Inflammatory macrophage (primary cell): ENCODE results near the gene SAMD9.
"Not testable (repeated sequence)": the region's sequence is repeated elsewhere in the genome, so short reads cannot be mapped to it uniquely, and the experiment has no call there.

Experiments used
- DNase-seq, 2 donors: peaks; one replicate each; pipeline ENCODE4 v3.0.0-alpha.2; 2020 to 2022
- total RNA-seq, 18 experiments: gene quantifications; one replicate each; lab custom pipeline; 2026; ENCODE audit warnings: mixed read lengths in 6 of 18, inconsistent platforms in 2 of 18; lab: John Stamatoyannopoulos, UW

The SAMD9 gene
- total RNA-seq = 42.3 to 764 (median 74.8) reads per million in 18 experiments

DNA sequence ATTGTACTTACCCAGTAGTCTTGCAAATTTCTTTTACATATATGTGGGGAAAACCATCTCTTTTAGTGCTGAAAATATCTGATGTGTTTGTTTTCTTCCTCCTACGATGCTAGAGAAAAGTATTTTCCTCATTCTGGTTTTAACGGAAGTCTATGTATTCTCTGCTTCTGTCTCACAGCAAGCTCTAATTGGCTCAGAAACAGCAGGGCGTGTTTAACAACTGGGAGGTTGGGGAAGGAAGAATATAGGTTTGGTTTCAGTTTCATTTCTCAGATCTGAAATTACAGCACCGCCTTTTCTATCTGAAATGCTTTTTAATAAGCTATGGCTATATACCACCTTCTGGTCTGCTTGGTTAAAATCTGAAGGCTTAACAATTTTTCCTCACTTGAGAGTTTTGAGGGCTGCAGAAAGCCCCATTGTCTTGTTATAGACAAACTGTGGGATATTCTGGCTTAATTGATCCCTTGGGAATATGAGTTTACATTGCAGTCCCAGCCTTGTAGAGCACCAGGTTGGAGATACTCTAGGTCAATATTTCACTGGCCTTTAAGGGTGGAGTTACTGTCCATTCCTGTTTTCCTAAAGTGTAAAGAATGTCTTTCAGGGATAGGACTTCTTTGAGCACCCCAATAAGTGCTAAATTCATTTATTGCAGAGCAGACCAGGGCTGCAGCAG, at the start of gene SAMD9:
Gene SAMD9 (minus strand): TSS at position 128 of the 679 bp plus-strand sequence. CDS start 11,882 bp downstream, outside the sequence.
- peak; percentile 86 to 91 for DNase-seq

DNA sequence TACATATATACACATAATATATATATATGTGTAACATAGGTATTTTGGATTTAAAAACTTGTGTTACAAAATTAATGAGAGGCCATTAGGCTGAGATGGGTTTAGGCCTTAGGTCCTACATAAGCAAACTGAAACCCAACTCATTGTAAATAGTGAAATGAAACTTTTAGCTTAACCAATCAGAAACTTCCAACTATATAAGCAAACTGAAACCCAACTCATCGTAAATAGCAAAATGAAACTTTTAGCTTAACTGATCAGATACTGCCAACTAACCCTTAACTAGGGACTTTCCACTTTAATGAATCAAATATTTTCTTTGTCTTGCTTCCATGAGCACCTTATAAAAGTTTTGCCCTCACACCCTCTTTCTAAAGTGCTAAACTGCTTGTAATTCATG, 47.7 kb upstream of the SAMD9 start:
- DNase-seq = peak in 1 of 2 donors; percentile 22

DNA sequence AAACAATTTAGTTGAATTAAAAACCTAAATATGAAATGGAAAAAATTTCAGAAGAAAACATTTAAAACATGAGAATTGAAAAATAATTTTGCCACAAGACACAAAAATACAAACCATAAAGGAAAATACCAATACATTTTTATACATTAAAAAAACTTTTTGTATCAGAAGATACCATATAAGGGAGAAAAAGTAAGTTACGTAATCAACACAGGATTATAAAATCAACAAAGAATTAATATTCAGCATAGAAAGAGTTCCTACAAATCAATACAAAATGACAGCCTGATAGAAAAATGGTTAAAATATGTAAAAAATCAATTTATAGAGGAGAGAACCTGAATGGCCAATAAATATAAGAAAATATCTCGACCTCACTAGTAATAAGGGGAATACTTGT, 47.0 kb upstream of the SAMD9 start:
- DNase-seq = no peak

DNA sequence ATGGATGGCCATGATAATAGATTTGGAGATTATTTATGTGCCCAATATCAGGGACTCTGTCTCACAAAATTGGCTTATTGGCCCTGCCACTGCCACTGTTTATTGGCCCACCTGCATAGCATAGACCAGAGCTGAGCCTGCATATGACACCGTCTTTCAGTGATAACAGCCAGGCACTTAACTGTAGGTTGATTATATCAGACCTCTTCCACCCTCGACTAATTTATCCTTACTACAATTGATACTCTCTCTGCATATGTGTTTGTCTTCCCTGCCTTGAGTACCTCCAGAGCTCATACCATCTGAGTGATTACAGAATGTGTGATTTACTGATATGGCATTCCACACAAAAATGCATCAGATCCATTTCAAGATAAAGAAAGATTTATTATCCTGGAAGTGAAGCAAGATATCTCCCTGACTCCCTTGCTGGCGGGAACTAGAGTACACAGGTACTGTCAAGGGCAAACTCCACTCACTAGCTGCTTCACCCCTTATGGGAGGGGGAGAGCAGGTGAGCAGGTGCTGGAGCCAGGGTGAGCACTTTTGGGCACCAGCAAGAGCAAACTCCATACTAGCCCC, 43.5 kb upstream of the SAMD9 start:
- no peak for DNase-seq

DNA sequence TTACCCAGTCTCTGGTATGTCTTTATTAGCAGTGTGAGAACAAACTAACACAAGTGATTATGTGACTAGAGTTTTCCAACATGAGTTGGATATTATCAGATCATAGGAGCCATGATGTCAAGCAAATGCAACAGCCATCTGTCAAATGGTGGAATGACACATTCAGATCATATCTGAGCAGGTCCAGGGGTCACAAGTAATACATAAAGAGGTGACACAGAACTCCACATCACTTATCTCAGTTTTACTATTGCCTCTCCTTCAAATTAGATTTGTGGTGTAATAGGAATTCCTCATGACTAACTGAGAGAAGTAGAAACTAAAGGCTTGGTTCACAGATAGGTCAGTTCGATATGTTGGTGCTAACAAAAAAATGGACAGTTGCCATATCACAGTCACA, 42.6 kb upstream of the SAMD9 start:
- DNase-seq = no peak

DNA sequence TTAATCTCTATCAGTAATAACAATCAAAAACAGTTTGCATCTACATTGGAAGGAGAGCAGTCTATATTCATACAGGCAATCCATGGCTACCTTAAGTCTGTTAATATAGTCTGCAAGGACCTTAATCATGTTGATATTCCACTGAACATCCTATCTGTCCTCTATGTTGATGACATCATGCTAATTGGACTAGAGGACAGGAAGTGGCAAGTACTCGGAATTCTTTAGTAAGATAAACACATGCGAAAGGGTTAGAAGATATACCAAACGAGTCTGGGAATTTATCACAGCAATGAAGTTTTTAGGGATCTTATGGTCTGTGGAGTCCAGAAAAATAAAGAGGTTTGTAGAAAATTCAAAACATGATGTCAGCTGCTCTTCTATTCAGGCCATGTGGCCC, 41.7 kb upstream of the SAMD9 start:
- DNase-seq = no peak

DNA sequence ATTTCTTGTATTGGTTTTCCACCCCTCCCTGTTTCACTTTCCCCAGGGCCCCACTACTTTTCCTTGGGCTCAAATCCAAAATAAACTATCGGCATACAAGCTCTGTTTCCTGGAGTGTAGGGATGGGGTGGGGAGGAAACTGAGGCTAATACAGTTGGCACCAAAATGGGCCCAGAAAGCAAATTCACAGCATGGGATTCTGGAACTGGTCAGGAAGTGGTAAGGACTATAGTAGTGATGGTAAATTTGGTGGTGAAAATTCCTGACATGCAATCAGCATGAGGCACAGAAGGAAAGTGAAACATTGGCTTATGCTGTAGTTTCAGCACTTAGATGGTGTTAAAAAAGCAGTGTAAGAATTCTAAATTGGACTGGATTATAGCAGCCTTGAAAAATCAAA, 39.1 kb upstream of the SAMD9 start:
- no peak for DNase-seq

DNA sequence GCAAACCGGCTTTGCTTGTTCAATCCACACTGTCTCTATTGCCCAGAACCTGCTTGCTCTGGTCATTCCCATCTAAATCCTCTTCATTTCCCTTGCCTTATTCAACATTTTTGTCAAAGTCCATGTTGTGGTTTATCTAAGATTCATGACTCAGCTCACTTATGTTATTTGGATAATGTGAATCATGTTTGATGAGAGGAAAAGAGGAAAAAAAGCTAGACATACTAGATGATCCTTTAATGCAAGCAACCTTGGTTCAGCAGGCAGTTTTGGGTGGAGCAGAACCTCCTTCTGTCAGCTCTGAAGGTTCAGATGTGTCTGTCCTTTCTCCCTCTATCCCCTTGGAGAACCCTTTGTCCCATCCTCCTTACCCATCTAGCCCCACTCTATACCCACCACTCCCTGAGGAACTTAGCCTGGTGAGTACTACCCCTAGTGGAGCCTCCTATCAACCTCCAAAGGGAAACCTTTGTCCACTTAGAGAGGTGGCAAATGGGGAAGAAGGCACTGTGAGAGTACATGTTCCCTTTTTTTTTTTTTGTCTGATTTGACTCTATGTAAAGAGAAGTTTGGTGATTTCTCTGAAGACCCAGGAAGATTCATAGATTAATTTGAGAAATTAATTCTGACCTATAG, 32.5 kb upstream of the SAMD9 start:
- peak; percentile 53 to 56 for DNase-seq

DNA sequence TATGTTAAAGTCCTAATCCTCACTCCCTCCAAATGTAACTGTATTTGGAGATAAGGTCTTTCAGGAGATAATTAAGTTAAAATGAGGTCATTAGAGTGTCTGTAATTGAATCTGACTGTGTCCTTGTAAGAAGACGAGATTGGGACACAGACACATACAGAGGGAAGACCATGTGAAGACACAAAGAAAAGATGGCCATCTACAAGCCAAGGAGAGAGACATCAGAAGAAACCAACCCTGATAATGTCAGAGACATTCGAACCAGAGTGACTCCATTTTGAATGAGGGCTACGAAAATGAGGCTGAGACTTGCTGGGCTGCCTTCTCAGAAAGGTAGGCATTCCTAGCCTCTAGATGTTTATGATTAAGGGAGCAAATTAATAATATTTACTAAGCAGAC, 30.9 kb upstream of the SAMD9 start:
- DNase-seq = no peak

DNA sequence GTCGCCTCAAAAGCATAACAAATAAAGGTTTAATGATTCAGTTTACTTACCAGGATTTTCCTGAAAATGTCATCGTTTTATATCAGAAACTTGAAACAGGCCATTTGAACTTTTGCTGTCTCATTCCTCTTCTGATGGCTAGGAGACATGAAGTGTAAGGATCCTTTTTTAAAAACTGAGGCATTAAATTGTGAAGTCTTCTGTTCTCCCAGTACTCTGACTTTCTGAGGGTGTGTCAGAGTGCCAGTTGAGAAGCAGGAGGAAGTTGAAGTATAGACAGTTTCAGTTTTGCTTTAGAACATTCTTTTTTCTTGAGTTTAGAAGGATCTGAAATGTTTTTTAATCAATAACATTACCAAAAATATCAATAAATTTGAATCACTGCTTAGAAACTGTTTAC, 30.4 kb upstream of the SAMD9 start, which contains the start of gene SAMD9L:
Gene SAMD9L (minus strand): TSS at position 242 of the 400 bp plus-strand sequence. CDS start 12,414 bp downstream, outside the sequence.
- peak; percentile 42 to 46 for DNase-seq

DNA sequence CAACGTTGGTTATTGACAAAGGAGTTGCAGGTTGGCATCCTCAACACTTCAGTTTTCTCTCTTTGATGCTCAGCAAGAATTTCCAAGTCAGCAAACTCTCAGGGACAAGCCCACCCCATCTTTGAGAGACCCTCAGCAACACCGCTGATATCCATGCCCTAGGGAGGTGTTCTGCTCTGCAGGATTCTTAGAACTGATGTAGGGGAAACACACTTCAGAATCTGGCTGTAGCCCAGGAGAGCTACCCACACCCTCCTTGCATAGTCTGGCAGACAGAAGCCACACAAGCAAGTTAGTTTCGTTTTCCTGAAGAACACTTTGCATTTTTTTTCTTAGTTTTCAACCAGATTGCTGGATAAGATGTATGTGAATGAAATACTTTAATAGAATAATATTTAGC, 29.6 kb upstream of the SAMD9 start:
- DNase-seq = peak; percentile 37 to 52

DNA sequence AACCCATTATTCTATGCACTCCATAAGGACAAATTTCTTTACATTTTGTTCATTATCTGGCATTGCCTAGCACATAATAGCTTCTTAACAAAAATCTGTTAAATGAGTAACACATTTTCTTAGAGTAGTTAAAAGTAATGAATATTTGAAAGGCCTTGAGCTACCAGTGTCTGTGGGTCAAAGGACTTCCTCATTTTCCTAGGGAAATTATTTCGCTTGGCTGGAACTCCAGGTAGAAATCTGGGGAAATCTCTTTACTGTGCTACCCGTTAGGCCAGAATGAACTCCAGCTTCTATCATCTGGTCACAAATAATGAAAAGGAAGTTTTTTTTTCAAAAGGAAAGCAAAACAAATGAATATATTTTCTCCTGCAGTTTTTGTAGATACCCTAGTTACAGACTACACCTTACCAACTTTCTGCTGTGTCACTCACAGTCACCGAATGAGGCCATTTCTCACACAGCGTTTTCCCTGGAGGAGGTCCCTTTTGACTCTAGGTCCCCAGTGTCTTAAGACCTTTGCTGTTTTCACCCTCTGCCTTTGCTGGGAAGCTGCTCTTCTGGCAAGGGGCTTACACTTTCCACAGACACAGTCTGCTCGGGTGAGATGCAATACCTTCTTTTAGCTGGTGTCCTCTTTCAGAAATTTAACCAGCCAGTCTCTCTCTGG, 28.8 kb upstream of the SAMD9 start:
- peak; percentile 9 to 11 for DNase-seq

DNA sequence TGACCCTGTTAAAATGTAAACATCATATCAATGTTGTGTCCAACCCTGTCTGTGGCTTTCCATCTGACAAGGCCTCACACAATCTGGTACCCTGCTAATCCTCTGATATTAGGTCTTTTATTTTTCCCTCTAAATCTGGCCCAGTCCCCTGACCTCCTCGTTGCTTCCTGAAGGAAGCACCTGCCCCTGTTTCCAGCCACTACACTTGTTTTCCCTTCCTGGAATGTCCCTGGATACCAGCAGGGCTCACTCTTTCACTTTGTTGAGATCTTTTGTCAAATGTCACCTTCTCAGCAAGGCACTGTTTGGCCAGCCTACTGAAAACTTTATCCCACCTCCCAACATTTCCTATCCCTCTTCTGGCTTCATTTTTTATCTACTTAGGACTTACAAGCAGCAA, 28.3 kb upstream of the SAMD9 start:
- DNase-seq = no peak

DNA sequence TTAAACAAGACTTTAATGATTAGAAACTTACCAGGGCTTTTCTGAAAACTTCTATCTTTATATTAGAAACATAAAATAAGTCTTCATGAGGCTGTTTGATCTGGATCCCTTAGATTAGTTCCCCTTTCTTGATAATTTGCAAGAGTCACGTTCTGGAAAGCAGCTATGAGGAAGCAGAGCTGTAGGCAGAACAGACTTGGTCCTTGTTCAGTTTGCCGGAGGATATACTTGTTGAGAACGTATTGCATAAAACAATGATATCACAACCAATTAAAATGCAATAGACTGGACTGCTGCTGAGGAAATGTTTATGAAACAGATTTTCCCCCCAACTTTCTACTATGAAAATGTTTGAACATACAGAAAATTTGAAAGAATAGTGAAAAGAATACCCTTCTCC, 27.6 kb upstream of the SAMD9 start:
- peak; percentile 72 to 85 for DNase-seq

DNA sequence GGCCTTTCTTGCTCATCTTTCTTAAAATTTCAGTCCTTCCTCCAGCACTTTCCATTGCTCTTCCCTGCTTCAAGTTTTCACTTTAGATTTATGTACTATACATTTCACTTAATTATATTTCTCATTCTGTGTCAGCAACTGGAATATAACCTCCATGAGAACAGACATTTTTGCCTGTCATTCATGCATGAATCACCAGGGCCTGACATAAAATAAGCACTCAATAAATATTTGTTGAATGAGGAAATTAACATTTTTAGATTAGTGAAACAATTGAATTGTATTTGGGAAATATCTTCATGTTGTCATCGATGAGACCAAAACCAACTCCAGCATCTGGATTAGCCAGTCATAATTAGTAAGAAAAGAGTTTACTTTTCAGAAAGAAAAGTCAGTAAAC, 24.3 kb upstream of the SAMD9 start:
- DNase-seq = no peak

DNA sequence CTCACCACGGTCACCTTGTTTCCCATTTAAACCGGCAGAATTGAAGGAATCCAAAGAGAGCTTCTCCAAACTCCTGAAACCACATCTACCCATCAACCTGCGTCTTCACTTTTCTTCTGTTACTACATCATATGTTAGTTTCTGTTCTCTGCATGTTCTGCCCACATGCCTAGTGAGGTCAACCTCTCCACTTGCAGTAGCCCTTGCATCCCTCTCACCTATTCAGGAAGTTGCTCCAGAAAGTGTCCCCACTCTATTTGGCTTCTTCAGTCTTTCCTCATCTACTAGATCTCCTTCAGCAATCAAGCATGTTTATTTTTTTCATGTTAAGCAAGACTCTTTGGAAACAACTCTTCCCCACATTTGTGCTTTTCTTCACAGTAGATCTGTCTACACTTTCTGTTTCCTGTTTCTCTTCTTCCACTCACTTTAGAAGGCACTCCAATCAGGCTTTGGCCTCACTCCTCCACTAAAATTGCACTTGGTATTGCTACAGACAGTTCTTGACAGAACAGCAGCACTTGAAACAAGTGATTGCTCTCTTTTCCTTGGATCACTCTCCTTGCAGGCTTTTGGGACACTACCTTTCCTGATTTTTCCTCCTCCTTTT, 22.9 kb upstream of the SAMD9 start:
- DNase-seq = no peak

DNA sequence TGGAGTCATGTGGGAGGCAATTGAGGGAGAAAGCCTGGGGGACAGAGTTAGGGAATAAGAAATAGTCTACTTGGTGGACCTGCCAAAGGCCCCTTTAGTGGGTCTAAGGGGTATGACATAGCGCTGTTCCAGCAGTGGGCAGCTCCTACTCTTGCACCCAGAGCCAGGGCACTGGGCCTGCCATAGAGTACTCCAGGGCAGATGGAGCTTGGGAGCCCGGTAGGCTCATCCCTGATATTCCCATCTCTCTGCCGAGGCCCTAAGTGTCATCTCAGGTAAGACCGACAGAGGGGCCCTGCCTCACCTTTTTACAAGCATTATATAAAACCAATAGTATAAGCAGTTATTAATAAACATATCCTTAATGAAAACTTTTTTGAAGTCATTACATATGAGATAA, 20.8 kb upstream of the SAMD9 start:
- DNase-seq = no peak

DNA sequence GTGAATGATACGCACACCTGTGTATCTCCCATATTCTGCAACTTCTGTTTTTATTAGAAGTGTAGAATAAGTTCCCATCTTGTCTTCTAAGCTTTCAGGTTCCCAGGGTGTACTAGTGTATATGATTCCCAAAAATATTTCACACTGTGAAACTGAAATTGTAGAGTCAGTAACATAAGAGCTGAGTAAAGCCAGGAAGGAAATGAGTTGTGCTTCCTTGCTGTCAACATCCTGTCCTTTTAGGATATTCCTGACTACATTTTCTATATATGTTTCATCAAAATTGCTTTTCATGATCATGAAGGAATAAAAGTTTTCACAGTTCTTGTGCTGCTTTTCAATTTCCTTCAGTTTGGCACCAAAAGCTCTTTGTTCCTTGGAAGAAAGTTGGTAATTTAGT, 15.2 kb upstream of the SAMD9 start:
- DNase-seq = no peak

DNA sequence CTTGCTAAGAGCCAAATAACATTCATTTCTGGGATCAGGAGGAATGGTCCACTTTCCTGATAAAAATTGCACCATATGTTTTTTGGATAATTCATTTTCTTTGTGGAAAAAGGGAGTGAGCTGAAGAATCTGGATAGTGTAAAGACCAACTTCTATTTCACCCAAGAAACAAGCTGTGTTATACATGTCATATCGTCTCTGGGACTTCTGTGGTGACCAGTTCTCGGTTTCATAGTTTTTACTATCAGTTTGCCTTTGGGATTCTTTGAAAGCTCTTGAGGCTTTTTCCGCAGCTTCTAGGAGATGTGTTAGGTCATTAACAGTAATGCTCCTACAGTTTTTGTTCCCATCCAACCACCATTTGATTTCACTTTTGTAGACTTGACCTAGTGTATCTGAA, 14.4 kb upstream of the SAMD9 start:
- DNase-seq = no peak

DNA sequence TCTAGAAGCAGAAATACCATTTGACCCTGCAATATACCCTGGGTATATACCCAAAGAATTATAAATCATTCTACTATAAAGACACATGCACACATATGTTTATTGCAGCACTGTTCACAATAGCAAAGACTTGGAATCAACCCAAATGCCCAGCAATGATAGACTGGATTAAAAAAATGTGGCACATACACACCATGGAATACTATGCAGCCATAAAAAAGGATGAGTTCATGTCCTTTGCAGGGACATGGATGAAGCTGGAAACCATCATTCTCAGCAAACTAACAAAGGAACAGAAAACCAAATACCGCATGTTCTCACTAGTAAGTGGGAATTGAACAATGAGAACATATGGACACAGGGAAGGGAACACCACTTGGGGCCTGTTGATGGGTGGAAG, 9.2 kb upstream of the SAMD9 start:
- DNase-seq = not testable (repeated sequence)

DNA sequence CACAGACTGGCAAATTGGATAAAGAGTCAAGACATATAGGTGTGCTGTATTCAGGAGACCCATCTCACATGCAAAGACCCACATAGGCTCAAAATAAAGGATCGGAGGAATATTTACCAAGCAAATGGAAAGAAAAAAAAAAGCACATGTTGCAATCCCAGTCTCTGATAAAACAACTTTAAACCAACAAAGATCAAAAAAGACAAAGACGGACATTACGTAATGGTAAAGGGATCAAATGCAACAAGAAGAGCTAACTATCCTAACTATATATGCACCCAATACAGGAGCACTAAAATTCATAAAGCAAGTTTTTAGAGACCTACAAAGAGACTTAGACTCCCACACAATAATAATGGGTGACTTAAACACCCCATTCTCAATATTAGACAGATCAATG, 5.8 kb upstream of the SAMD9 start:
- not testable (repeated sequence) for DNase-seq

DNA sequence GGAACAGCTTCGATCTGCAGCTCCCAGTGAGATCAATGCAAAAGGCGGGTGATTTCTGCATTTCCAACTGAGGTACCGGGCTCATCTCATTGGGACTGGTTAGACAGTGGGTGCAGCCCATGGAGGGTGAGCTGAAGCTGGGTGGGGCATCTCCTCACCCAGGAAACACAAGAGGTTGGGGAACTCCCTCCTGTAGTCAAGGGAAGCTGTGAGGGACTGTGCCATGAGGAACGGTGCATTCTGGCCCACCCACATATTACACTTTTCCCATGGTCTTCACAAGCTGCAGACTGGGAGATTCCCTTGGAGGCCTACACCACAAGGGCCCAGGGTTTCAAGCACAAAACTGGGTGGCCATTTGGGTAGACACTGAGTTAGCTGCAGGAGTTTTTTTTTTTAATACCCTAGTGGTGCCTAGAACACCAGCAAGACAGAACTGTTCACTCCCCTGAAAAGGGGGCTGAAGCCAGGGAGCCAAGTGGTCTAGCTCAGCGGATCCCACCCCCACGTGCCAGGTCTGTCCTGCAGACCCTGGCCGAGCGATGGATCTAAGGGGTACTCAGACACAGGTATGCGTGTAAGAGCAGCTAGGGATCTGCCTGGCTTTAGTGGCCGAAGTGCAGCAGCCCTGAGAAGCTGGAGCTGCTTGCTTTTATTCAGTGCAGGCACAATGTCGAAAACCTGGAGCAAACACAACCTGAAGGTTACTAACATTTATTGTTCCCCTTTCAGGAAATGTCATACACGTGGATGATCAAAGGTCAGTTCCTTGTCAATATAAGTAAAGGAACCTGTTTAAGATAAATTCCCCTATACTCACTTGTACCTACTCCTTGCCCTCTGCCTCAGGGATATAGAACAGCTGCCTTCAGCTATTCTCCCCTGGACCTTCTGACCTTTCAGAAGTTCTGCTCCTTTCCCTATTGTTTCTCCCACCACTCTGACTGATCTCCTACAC, 3.1 kb upstream of the SAMD9 start:
- DNase-seq = no peak
